ENCODE data around the gene CBX2. TPM values are rescaled to one million over a fixed set of nuclear protein-coding genes. Genes with fewer than 3 reads are reported as not detected.

Gene CBX2
- total and polyA plus RNA-seq, 7 experiments from 2014 or later = 0.24 to 4.4 (median 0.41) TPM; not detected in 1

- intact Hi-C loops (cut with micrococcal nuclease) = loop anchor here (1.0 to 5.0 kb wide), 8 partner anchors 13 to 240 kb away; partner anchors contain the start of genes CBX2 (in 1 of the 2), CBX4 (in 1 of the 2), CCDC40 (in 1 of the 2) and TBC1D16 (in 1 of the 2)
- Histone ChIP-seq H3K4me1 (ENCODE audit: control insufficient read depth in 2 of 2, insufficient read depth in 2 of 2, low read length in 2 of 2) (peaks cover 31 to 43% of the 10 kb centered on the region in 2 donors), H3K27me3 (ENCODE audit: control insufficient read depth in 2 of 2, insufficient read depth in 2 of 2, low read length in 2 of 2) (peaks cover 36 to 38% of the 10 kb centered on the region in 2 donors), H3K9me3 (ENCODE audit: control insufficient read depth in 2 of 3, low read length in 3 of 3) (no peaks in the 10 kb centered on the region), H3K27ac (ENCODE audit: low read depth, low read length) (no peak overlapping the region), H3K4me3 (ENCODE audit: low read length) (peak overlapping the region; percentile 54), H3K36me3 (ENCODE audit: control insufficient read depth in 2 of 3, insufficient read depth in 3 of 3, low read length in 3 of 3) (peaks cover 0 to 9% (median 0%) of the 10 kb centered on the region in 3 experiments)
- Mint-ChIP-seq H3K4me1 (peaks cover 17 to 51% (median 37%) of the 10 kb centered on the region in 7 donors), H3K27me3 (peaks cover 19 to 51% (median 32%) of the 10 kb centered on the region in 5 donors), H3K36me3 (peaks cover 0 to 13% (median 0%) of the 10 kb centered on the region in 5 donors), H3K9me3 (peaks cover 0 to 8% (median 0%) of the 10 kb centered on the region in 11 donors), H3K4me3 (peak overlapping the region in 5 of 10 donors; percentile 85 to 92 (median 87)), H3K27ac (peak overlapping the region in 3 of 9 donors; percentile 75 to 88 (median 86))
- peak in 2 of 9 donors; percentile 30 to 32 for DNase-seq
- peak; percentile 20 for ATAC-seq
- ChIA-PET CTCF (interaction anchor here (1.0 to 1.6 kb wide), 3 partner anchors 11 to 124 kb away, joined by 3 to 4 read pairs (median 4); no protein-coding TSS in a partner anchor), POLR2A (interaction anchor here (0.7 to 3.7 kb wide), 17 partner anchors 10 to 525 kb away, joined by 3 to 19 read pairs (median 4); partner anchors contain the start of gene CBX4)
These were observed 19.7 kb downstream of the CBX2 start for GRCh38 chr17:79797492-79798298.

- peak overlapping the region; percentile 56 to 80 (median 68) for H3K4me3 Mint-ChIP-seq
- Histone ChIP-seq H3K27ac (ENCODE audit: low read depth, low read length) (no peak overlapping the region), H3K27me3 (ENCODE audit: control insufficient read depth in 2 of 2, insufficient read depth in 2 of 2, low read length in 2 of 2) (peaks cover 40 to 46% of the 10 kb centered on the region in 2 donors), H3K4me3 (ENCODE audit: low read length) (peak overlapping the region; percentile 20), H3K4me1 (ENCODE audit: control insufficient read depth in 2 of 2, insufficient read depth in 2 of 2, low read length in 2 of 2) (peaks cover 34 to 43% of the 10 kb centered on the region in 2 donors), H3K9me3 (ENCODE audit: control insufficient read depth in 2 of 3, low read length in 3 of 3) (peaks cover 0 to under 1% (median 0%) of the 10 kb centered on the region in 3 experiments), H3K36me3 (ENCODE audit: control insufficient read depth in 2 of 3, insufficient read depth in 3 of 3, low read length in 3 of 3) (peaks cover 0 to 9% (median 0%) of the 10 kb centered on the region in 3 experiments)
- ATAC-seq (no peak), DNase-seq (peak in 3 of 9 donors; percentile 21 to 37 (median 24))
- POLR2A ChIA-PET = interaction anchor here (0.7 to 3.7 kb wide), 8 partner anchors 9 to 194 kb away, joined by 3 to 19 read pairs (median 4); partner anchors contain the start of gene CBX4
- peaks cover 17 to 55% (median 37%) of the 10 kb centered on the region in 7 donors for H3K4me1 Mint-ChIP-seq
- CTCF ChIA-PET = no interaction called here
- peaks cover 0 to 13% (median 0%) of the 10 kb centered on the region in 5 donors for H3K36me3 Mint-ChIP-seq
- intact Hi-C loops (cut with micrococcal nuclease) = loop anchor here in 1 of 2 donors (5.0 kb wide), 2 partner anchors 51 to 239 kb away; partner anchors contain the start of genes CCDC40 and TBC1D16
- H3K9me3 Mint-ChIP-seq = peaks cover 0 to 8% (median under 1%) of the 10 kb centered on the region in 11 donors
- H3K27ac Mint-ChIP-seq = peak overlapping the region in 7 of 9 donors; percentile 28 to 81 (median 70)
- H3K27me3 Mint-ChIP-seq = peaks cover 19 to 53% (median 32%) of the 10 kb centered on the region in 5 donors
These were observed 20.6 kb downstream of the CBX2 start for GRCh38 chr17:79798299-79799173.

GRCh38 chr17:79799174-79799537, 21.2 kb downstream of the CBX2 start:
- H3K27ac ChIP-seq (ENCODE audit: low read depth, low read length) = no peak overlapping the region
- no peak overlapping the region for H3K4me3 ChIP-seq (ENCODE audit: low read length)
- Mint-ChIP-seq H3K4me3 (peak overlapping the region; percentile 8 to 77 (median 60)), H3K4me1 (peaks cover 17 to 58% (median 37%) of the 10 kb centered on the region in 7 donors), H3K9me3 (peaks cover 0 to 11% (median 2%) of the 10 kb centered on the region in 11 donors), H3K27me3 (peaks cover 19 to 53% (median 32%) of the 10 kb centered on the region in 5 donors), H3K36me3 (peaks cover 0 to 13% (median 0%) of the 10 kb centered on the region in 5 donors), H3K27ac (peak overlapping the region in 5 of 9 donors; percentile 58 to 86 (median 80))
- intact Hi-C loops (cut with micrococcal nuclease) = loop anchor here in 1 of 2 donors (5.0 kb wide), 2 partner anchors 52 to 238 kb away; partner anchors contain the start of genes CCDC40 and TBC1D16
- peaks cover 38 to 50% of the 10 kb centered on the region in 2 donors for H3K4me1 ChIP-seq (ENCODE audit: control insufficient read depth in 2 of 2, insufficient read depth in 2 of 2, low read length in 2 of 2)
- ATAC-seq (no peak), DNase-seq (peak in 2 of 9 donors; percentile 25 to 30)
- peaks cover 44 to 51% of the 10 kb centered on the region in 2 donors for H3K27me3 ChIP-seq (ENCODE audit: control insufficient read depth in 2 of 2, insufficient read depth in 2 of 2, low read length in 2 of 2)
- peaks cover 0 to 9% (median 0%) of the 10 kb centered on the region in 3 experiments for H3K36me3 ChIP-seq (ENCODE audit: control insufficient read depth in 2 of 3, insufficient read depth in 3 of 3, low read length in 3 of 3)
- H3K9me3 ChIP-seq (ENCODE audit: control insufficient read depth in 2 of 3, low read length in 3 of 3) = peaks cover 0 to 4% (median 0%) of the 10 kb centered on the region in 3 experiments
- CTCF ChIA-PET = no interaction called here
- POLR2A ChIA-PET = interaction anchor here (0.6 to 3.7 kb wide), 7 partner anchors 9 to 43 kb away, joined by 3 to 19 read pairs (median 5); partner anchors contain the start of gene CBX4

- Histone ChIP-seq H3K4me1 (ENCODE audit: control insufficient read depth in 2 of 2, insufficient read depth in 2 of 2, low read length in 2 of 2) (peaks cover 44 to 55% of the 10 kb centered on the region in 2 donors), H3K27ac (ENCODE audit: low read depth, low read length) (no peak overlapping the region), H3K4me3 (ENCODE audit: low read length) (no peak overlapping the region), H3K27me3 (ENCODE audit: control insufficient read depth in 2 of 2, insufficient read depth in 2 of 2, low read length in 2 of 2) (peaks cover 44 to 55% of the 10 kb centered on the region in 2 donors), H3K36me3 (ENCODE audit: control insufficient read depth in 2 of 3, insufficient read depth in 3 of 3, low read length in 3 of 3) (peaks cover 0 to 6% (median 0%) of the 10 kb centered on the region in 3 experiments), H3K9me3 (ENCODE audit: control insufficient read depth in 2 of 3, low read length in 3 of 3) (peaks cover 0 to 4% (median 0%) of the 10 kb centered on the region in 3 experiments)
- Mint-ChIP-seq H3K27me3 (peaks cover 24 to 58% (median 37%) of the 10 kb centered on the region in 5 donors), H3K4me3 (peak overlapping the region; percentile 8 to 77 (median 63)), H3K27ac (peak overlapping the region in 8 of 9 donors; percentile 55 to 86 (median 74)), H3K9me3 (peaks cover 0 to 15% (median 3%) of the 10 kb centered on the region in 11 donors), H3K36me3 (peaks cover 0 to 15% (median 0%) of the 10 kb centered on the region in 5 donors), H3K4me1 (peaks cover 23 to 64% (median 42%) of the 10 kb centered on the region in 7 donors)
- DNase-seq (peak in 2 of 9 donors; percentile 22 to 24), ATAC-seq (no peak)
- intact Hi-C loops (cut with micrococcal nuclease) = loop anchor here in 1 of 2 donors (5.0 kb wide), 2 partner anchors 52 to 238 kb away; partner anchors contain the start of genes CCDC40 and TBC1D16
- ChIA-PET POLR2A (interaction anchor here (0.6 to 3.7 kb wide), 8 partner anchors 8 to 196 kb away, joined by 3 to 19 read pairs (median 6); partner anchors contain the start of gene CBX4), CTCF (no interaction called here)
These were observed 21.8 kb downstream of the CBX2 start for GRCh38 chr17:79799538-79800324.
